GM12878 (cell line): ENCODE results near the gene HYI.

Source experiments
- BCLAF1 ChIP-seq: fragments of 450-650 bp; IDR thresholded peaks from 2 replicates; pipeline ENCODE4 v1.6.1; 2017; ENCODE audit warnings: antibody characterized with exemption, mild to moderate bottlenecking, moderate library complexity
- BHLHE40 ChIP-seq, 2 experiments: fragments of 450-650 bp in 1 of 2; IDR thresholded peaks; 2 replicates each; pipeline ENCODE4 v1.6.1; 2011 to 2017; ENCODE audit warnings: low read depth in 2 of 2, borderline replicate concordance in 1 of 2, improper control_type of control experiment in 1 of 2, low read length in 1 of 2, mild to moderate bottlenecking in 1 of 2
- CREB1 ChIP-seq: IDR thresholded peaks from 2 replicates; pipeline ENCODE4 v1.6.1; 2012; ENCODE audit warnings: low read depth, mild to moderate bottlenecking, inconsistent platforms
- CTCF ChIP-seq, 3 experiments: IDR thresholded peaks in 2 of 3; conservative IDR thresholded peaks in 1 of 3; 2 replicates each; pipeline ENCODE4 v1.5.1; 2011; ENCODE audit warnings: low read depth in 3 of 3, low read length in 3 of 3, mild to moderate bottlenecking in 3 of 3, control low read depth in 2 of 3, moderate library complexity in 2 of 3, inconsistent platforms in 1 of 3, mixed read lengths in 1 of 3; ENCODE audit not compliant: control insufficient read depth in 2 of 3, insufficient read depth in 1 of 3; ENCODE audit errors: extremely low read depth in 1 of 3
- EP300 ChIP-seq, 2 experiments: fragments of 150-350 bp in 1 of 2; IDR thresholded peaks; 2 replicates each; pipeline ENCODE4 v1.6.1; 2011 to 2012; ENCODE audit warnings: low read depth in 2 of 2, low read length in 2 of 2, borderline replicate concordance in 1 of 2, improper control_type of control experiment in 1 of 2, inconsistent platforms in 1 of 2; ENCODE audit not compliant: control insufficient read depth in 1 of 2
- HCFC1 ChIP-seq: fragments of 150-350 bp; IDR thresholded peaks from 2 replicates; pipeline ENCODE4 v1.6.1; 2014; ENCODE audit warnings: low read length
- NBN ChIP-seq: fragments of 450-650 bp; IDR thresholded peaks from 2 replicates; pipeline ENCODE4 v1.6.1; 2016
- NR2C2 ChIP-seq: IDR thresholded peaks from 2 replicates; pipeline ENCODE4 v1.6.1; 2011; ENCODE audit warnings: borderline replicate concordance, low read depth; ENCODE audit not compliant: control insufficient read depth, insufficient read length
- PBX3 ChIP-seq: IDR thresholded peaks from 2 replicates; pipeline ENCODE4 v1.6.1; 2011; ENCODE audit warnings: mild to moderate bottlenecking, low read depth, low read length, moderate library complexity; ENCODE audit not compliant: insufficient replicate concordance
- POLR2A ChIP-seq: IDR thresholded peaks from 2 replicates; pipeline ENCODE4 v1.6.1; 2011; ENCODE audit warnings: low read depth, mild to moderate bottlenecking, low read length
- POU2F2 ChIP-seq: IDR thresholded peaks from 3 replicates; pipeline ENCODE4 v1.6.1; 2011; ENCODE audit warnings: low read depth, mild to moderate bottlenecking, low read length, borderline replicate concordance
- STAT3 ChIP-seq: IDR thresholded peaks from 2 replicates; pipeline ENCODE4 v1.6.1; 2011; ENCODE audit warnings: low read depth, low read length, improper control_type of control experiment
- SUZ12 ChIP-seq: fragments of 200-600 bp; sonication (generic); IDR thresholded peaks from one replicate; pipeline ENCODE4 v1.6.1; 2018; ENCODE audit warnings: antibody characterized with exemption, mild to moderate bottlenecking; ENCODE audit not compliant: unreplicated experiment
- TAF1 ChIP-seq: IDR thresholded peaks from 2 replicates; pipeline ENCODE4 v1.6.1; 2011; ENCODE audit warnings: mild to moderate bottlenecking, low read depth, low read length, borderline replicate concordance

- TF ChIP-seq POU2F2 (no peak), BHLHE40 (IDR thresholded peaks at IDR 0.05; ENCODE audit: borderline replicate concordance in 1 of 2, low read depth in 2 of 2, low read length in 1 of 2) (no peak), CTCF (IDR thresholded peaks at IDR 0.05 in 2 of 3, conservative IDR thresholded peaks at IDR 0.05 in 1 of 3; ENCODE audit: control insufficient read depth in 2 of 3, extremely low read depth in 1 of 3, insufficient read depth in 1 of 3, low read depth in 3 of 3, low read length in 3 of 3) (no peak), TAF1 (no peak), STAT3 (no peak), POLR2A (no peak), SUZ12 (no peak), NBN (no peak), EP300 (IDR thresholded peaks at IDR 0.05; ENCODE audit: borderline replicate concordance in 1 of 2, control insufficient read depth in 1 of 2, low read depth in 2 of 2, low read length in 2 of 2) (no peak), PBX3 (no peak), HCFC1 (no peak), BCLAF1 (no peak), NR2C2 (no peak), CREB1 (no peak)
Observed at GRCh38 chr1:43405219-43405875, 48.4 kb downstream of the HYI start.
